Activated CD4-positive, alpha-beta T cell treated with anti-CD3 and anti-CD28 coated beads for 48 hours (primary cell): ENCODE results near the gene TAF11L12.
"Not testable (repeated sequence)": the region's sequence is repeated elsewhere in the genome, so short reads cannot be mapped to it uniquely, and the experiment has no call there.

Experiments
- DNase-seq: peaks from one replicate; pipeline ENCODE4 v3.0.0-alpha.2; 2020

Gene TAF11L12

DNA sequence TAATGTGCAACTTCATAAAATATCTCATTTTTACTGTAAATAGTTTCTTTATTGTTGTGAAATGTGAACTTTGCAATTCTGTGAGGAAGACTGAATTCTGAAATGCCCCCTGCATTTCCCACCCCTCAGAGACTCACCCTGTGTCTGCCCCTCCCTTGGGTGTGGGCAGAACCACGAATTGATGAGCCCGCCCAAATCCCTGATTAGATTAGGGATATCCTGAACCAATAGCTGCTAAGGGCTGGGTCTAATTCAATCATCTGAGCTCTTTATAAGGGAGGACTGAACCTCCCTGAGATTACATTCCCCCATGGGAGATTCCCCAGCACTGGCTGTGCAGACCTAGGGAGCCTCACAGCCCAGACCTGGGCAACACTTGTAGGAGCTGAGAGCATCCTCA lies at the start of gene TAF11L12:
TAF11L12 (plus strand) TSS at position 301 of the 400 bp plus-strand sequence.
- not testable (repeated sequence) for DNase-seq

DNA sequence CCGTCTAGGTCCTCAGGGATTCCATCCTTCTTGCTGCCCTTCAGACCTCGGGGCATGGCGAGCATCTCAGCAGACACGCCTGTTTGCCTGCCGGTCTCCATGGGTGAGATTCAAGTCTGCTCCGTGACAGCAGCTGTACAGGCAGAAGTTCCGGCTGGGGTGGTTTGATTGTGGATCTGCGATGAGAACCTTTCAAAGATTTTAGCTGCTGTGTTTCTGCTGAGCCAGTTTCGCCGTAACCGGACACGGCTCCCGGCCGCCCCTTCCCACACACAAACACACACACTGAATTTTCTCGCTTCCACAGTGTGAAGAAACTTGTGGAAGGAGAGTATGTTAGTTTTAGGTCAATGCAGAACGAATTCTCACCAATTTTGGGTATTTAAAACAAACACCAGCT lies 24.5 kb upstream of the TAF11L12 start, which contains the start of gene TAF11L7:
TAF11L7 (minus strand) TSS at position 101 of the 400 bp plus-strand sequence.
- not testable (repeated sequence) for DNase-seq

DNA sequence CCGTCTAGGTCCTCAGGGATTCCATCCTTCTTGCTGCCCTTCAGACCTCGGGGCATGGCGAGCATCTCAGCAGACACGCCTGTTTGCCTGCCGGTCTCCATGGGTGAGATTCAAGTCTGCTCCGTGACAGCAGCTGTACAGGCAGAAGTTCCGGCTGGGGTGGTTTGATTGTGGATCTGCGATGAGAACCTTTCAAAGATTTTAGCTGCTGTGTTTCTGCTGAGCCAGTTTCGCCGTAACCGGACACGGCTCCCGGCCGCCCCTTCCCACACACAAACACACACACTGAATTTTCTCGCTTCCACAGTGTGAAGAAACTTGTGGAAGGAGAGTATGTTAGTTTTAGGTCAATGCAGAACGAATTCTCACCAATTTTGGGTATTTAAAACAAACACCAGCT lies 19.3 kb upstream of the TAF11L12 start, which contains the start of gene TAF11L8:
TAF11L8 (minus strand) TSS at position 101 of the 400 bp plus-strand sequence.
- not testable (repeated sequence) for DNase-seq

DNA sequence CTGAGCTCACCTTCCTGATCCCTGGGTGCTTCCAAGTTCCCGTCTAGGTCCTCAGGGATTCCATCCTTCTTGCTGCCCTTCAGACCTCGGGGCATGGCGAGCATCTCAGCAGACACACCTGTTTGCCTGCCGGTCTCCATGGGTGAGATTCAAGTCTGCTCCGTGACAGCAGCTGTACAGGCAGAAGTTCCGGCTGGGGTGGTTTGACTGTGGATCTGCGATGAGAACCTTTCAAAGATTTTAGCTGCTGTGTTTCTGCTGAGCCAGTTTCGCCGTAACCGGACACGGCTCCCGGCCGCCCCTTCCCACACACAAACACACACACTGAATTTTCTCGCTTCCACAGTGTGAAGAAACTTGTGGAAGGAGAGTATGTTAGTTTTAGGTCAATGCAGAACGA lies 15.9 kb upstream of the TAF11L12 start, which contains the start of gene TAF11L9:
TAF11L9 (minus strand) TSS at position 140 of the 400 bp plus-strand sequence.
- DNase-seq = not testable (repeated sequence)

DNA sequence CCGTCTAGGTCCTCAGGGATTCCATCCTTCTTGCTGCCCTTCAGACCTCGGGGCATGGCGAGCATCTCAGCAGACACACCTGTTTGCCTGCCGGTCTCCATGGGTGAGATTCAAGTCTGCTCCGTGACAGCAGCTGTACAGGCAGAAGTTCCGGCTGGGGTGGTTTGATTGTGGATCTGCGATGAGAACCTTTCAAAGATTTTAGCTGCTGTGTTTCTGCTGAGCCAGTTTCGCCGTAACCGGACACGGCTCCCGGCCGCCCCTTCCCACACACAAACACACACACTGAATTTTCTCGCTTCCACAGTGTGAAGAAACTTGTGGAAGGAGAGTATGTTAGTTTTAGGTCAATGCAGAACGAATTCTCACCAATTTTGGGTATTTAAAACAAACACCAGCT lies 12.5 kb upstream of the TAF11L12 start, which contains the start of gene TAF11L10:
TAF11L10 (minus strand) TSS at position 101 of the 400 bp plus-strand sequence.
- not testable (repeated sequence) for DNase-seq

DNA sequence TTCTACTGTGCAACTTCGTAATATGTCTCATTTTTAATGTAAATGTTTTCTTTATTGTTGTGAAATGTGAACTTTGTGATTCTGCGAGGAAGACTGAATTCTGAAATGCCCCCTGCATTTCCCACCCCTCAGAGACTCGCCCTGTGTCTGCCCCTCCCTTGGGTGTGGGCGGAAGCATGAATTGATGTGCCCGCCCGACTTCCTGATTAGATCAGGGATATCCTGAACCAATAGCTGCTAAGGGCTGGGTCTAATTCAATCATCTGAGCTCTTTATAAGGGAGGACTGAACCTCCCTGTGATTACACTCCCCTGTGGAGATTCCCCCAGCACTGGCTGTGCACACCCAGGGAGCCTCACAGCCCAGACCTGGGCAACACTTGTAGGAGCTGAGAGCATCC lies 6.3 kb upstream of the TAF11L12 start, which contains the start of gene TAF11L11:
TAF11L11 (plus strand) TSS at position 304 of the 400 bp plus-strand sequence.
- not testable (repeated sequence) for DNase-seq

DNA sequence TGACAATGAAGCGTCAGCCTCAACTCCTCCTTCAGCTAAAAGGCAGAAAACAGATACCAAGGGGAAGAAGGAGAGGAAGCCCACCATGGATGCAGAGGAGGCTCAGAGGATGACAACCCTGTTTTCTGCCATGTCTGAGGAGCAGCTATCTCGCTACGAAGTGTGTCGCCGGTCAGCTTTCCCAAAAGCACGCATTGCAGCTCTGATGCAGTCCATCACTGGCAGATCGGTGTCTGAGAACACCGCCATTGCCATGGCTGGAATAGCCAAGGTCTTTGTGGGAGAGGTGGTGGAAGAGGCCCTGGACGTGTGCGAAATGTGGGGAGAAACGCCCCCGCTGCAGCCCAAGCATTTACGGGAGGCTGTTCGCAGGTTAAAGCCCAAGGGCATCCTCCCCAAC lies 5.2 kb upstream of the TAF11L12 start:
- DNase-seq = no peak

DNA sequence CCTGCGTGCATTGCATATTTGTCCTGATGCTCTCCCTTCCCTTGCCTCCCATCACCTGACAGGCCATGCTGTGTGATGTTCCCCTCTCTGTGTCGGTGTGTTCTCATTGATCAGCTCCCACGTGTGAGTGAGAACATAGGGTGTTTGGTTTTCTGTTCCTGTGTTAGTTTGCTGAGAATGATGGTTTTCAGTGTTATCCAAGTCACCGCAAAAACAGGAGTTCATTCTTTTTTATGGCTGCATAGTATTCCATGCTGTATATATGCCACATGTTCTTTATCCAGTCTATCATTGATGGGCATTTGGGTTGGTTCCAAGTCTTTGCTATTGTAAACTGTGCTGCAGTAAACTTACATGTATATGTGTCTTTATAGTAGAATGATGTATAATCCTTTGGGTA lies 2.7 kb upstream of the TAF11L12 start:
- not testable (repeated sequence) for DNase-seq

DNA sequence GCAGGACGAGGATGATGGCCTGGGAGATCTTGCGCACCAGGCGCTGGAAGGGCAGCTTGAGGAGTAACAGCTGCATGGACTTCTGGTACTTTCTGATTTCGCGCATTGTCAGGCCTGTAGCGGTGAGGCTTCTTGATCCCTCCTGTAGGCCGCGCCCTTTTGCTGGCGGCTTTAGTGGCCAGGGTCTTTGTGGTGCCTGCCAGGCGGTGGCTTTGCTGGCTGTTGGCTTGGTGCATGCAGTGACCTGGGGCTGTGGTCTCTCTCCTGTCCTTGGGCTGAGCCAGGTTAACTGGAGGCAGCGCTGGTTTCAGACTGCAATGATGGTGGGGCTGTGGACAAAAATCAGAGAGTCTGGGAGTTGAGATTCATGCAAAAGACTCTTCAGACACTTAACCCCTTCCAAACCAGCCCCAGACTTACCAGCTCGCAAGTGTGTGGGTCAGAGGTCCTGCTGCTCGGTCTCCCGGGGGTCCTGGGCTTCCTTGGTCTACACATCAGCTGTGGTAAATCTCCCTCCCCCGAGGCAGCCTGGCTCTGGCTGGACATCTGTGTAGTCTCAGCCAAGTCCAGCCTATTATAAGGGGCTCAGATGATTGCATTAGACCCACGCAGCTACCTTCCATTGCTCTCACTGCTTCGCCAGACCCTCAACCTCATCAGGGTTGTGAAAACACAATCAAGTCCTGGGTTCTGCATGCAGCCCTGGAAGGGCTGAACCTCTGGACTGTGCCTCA lies 4.8 kb downstream of the TAF11L12 start:
- DNase-seq = no peak

DNA sequence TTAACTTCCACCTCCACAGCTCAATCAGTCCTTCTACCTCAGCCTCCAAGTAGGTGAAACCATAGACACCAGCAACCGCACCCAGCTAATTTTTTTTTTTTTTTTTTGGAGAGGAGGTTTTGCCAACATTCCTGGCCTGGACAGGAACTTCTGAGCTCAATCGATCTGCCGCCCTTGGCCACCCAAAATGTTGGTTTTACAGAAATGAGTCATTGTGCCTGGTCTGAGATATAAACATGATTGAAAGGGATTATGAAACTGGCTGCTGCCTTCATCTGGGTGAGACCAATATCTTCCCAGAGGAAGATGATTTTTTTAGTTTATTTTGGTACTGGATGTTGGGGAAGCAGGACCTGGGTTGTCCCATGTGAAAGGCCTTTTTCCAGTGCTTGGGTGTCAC lies 9.2 kb downstream of the TAF11L12 start:
- DNase-seq = no peak

DNA sequence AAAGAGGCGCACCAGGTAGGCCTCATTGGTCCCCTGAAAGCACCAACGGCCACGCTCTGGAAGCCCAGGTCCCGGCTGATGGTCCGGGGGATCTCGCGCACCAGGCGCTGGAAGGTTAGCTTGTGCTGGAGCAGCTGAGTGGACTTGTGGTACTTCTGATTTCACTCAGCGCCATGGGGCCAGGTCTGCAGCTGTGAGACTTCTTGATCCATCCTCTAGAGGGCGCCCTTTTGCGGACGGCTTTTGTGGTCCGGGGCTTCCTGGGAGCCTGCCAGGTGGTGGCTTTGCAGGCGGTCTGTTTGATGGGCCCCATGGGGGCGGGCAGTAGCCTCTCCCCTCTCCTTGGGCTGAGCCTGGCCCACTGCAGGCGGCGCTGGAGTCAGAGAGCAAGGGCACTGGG lies 10.4 kb downstream of the TAF11L12 start:
- no peak for DNase-seq

DNA sequence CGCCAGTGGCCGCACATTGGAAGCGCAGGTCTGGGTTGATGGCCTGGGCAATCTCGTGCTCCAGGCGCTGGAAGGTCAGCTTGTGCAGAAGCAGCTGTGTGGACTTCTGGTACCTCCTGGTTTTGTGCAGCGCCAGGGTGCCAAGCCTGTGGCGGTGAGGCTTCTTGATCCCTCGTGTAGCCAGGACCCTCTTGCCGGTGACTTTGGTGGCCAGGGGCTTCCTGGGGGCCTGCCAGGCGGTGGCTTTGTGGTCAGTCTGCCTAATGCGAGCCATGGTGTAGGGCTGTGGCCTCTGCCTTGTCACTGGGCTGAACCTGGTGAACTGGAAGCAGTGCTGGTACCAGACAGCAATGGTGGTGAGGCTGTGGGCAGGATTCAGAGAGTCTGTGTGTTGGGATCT lies 15.5 kb downstream of the TAF11L12 start:
- no peak for DNase-seq

DNA sequence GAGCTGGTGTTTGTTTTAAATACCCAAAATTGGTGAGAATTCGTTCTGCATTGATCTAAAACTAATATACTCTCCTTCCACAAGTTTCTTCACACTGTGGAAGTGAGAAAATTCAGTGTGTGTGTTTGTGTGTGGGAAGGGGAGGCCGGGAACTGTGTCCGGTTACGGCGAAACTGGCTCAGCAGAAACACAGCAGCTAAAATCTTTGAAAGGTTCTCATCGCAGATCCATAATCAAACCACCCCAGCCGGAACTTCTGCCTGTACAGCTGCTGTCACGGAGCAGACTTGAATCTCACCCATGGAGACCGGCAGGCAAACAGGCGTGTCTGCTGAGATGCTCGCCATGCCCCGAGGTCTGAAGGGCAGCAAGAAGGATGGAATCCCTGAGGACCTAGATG lies 21.6 kb downstream of the TAF11L12 start, which contains the start of gene TAF11L13:
TAF11L13 (plus strand) TSS at position 301 of the 400 bp plus-strand sequence.
- DNase-seq = not testable (repeated sequence)

DNA sequence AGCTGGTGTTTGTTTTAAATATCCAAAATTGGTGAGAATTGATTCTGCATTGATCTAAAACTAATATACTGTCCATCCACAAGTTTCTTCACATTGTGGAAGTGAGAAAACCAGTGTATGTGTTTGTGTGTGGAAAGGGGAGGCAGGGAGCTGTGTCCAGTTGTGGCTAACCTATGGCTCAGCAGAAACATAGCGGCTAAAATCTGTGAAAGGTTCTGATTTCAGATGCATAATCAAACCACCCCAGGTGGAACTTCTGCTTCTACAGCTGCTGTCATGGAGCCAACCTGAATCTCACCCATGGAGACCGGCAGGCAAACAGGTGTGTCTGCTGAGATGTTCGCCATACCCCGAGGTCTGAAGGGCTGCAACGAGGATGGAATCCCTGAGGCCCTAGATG lies 24.0 kb downstream of the TAF11L12 start, which contains the start of gene TAF11L14:
TAF11L14 (plus strand) TSS at position 301 of the 400 bp plus-strand sequence.
- DNase-seq = no peak

DNA sequence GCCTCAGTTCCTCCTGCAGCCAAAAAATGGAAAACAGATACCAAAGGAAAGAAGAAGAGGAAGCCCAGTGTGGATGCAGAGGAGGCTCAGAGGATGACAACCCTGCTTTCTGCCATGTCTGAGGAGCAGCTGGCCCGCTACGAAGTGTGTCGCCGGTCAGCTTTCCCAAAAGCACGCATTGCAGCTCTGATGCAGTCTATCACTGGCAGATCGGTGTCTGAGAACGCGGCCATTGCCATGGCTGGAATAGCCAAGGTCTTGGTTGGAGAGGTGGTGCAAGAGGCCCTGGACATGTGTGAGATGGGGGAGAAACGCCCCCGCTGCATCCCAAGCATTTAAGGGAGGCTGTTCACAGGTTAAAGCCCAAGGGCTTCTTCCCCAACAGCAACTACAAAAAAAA lies 39.0 kb downstream of the TAF11L12 start:
- DNase-seq = not testable (repeated sequence)

DNA sequence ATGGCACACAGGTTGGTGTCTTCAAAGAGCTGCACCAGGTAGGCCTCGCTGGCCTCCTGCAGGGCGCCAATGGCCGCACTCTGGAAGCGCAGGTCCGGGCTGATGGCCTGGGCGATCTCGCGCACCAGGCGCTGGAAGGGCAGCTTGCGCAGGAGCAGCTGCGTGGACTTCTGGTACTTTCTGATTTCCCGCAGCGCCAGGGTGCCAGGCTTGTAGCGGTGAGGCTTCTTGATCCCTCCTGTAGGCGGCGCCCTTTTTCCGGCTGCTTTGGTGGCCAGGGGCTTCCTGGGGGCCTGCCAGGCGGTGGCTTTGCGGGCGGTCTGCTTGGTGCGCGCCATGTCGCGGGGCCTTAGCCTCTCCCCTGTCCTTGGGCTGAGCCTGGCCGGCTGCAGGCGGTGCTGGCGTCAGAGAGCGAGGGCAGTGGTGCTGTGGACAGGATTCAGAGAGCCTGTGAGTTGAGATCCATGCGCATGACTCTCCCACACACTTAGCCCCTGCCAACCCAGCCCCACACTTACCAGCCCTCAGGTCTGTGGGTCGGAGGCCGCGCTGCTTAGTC lies 45.1 kb downstream of the TAF11L12 start:
- DNase-seq = not testable (repeated sequence)

DNA sequence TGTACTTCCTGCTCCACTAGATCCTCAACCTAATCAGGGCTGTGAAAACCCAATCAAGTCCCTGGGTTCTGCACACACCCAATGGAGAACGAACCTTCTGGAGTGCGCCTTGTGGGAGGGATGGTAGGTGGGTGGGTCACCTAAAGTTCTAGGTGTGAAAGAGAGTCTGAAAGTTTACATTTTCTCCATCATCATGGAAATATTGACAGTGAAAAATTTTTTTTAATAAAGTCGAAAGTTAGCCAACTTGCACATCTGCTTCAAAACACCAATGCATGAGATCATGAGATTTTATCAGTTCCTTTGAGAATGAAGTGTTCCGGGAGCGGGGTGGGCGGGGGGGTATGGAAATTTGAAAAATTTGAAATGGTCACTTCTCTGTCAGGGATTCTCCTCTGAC lies 45.7 kb downstream of the TAF11L12 start:
- no peak for DNase-seq
